HepG2 (cell line): ENCODE data around the gene UQCC2. TPM values are rescaled to one million over a fixed set of nuclear protein-coding genes. Genes with fewer than 3 reads are reported as not detected.

Source experiments
- ATAC-seq: fragments of 200-7000 bp; cut with Tn5 transposase; 3 replicates; pipeline ENCODE4 v1.9.1; 2020; ENCODE audit warnings: mild to moderate bottlenecking, moderate library complexity
- BruUV-seq: library from RNA; stranded (reverse); fragments of 400-500 nt; replicated peaks from 2 replicates; lab custom pipeline; 2021; lab: Mats Ljungman, UMichigan
- CTCF ChIA-PET: fragments of 300-600 bp; formaldehyde crosslinking; extraction: SDS; loops from one replicate; lab custom pipeline; 2021; ENCODE audit warnings: low total read pairs, inconsistent platforms, low intra/inter-chr PET ratio; lab: Yijun Ruan, JAX
- POLR2A ChIA-PET: fragments of 350-600 bp; sonication (Branson Sonifier 250); formaldehyde crosslinking; loops from one replicate; lab custom pipeline; 2020; ENCODE audit warnings: antibody characterized with exemption, inconsistent platforms; lab: Yijun Ruan, JAX
- DNase-seq: peaks from one replicate; pipeline ENCODE4 v3.0.0-alpha.2; 2015; ENCODE audit warnings: low spot score
- FAIRE-seq: peaks from 3 replicates; lab custom pipeline; 2011; peaks lifted over from hg19 to GRCh38; lab: Jason Lieb, UNC
- H2AFZ ChIP-seq: one replicate; pipeline ENCODE4 v1.6.1; 2011; ENCODE audit warnings: low read length, inconsistent platforms
- H3K27ac ChIP-seq: fragments of 300-600 bp; 3 replicates; pipeline ENCODE4 v1.8.0; 2011; ENCODE audit warnings: mixed run types, mild to moderate bottlenecking, mixed read lengths, low read length, inconsistent platforms; ENCODE audit not compliant: insufficient read depth; ENCODE audit errors: extremely low read length
- H3K27me3 ChIP-seq, 2 experiments: fragments of 200-600 bp in 1 of 2; 2 replicates in 1 of 2; 3 replicates in 1 of 2; pipeline versions ENCODE4 v1.6.0 to v1.8.0; 2011; ENCODE audit warnings: low read length in 2 of 2, mild to moderate bottlenecking in 2 of 2, moderate library complexity in 2 of 2, inconsistent platforms in 1 of 2; ENCODE audit not compliant: insufficient read depth in 2 of 2, control insufficient read depth in 1 of 2
- H3K36me3 ChIP-seq, 2 experiments: fragments of 200-600 bp in 1 of 2; replicated peaks in 1 of 2; 2 replicates in 1 of 2; 3 replicates in 1 of 2; pipeline versions ENCODE4 v1.5.1 to v1.8.0; 2011; ENCODE audit warnings: low read length in 2 of 2, inconsistent platforms in 1 of 2; ENCODE audit not compliant: insufficient read depth in 2 of 2, control insufficient read depth in 1 of 2
- H3K4me1 ChIP-seq: 2 replicates; pipeline ENCODE4 v1.5.1; 2012; ENCODE audit warnings: low read length, inconsistent platforms; ENCODE audit not compliant: insufficient read depth
- H3K4me2 ChIP-seq: 2 replicates; pipeline ENCODE4 v1.6.0; 2011; ENCODE audit warnings: low read depth, low read length, inconsistent platforms
- H3K4me3 ChIP-seq, 3 experiments: fragments of 200-600 bp in 1 of 3; sonication (generic), shearing (Covaris generic) in 1 of 3; replicated peaks in 1 of 3; 2 replicates each; pipeline ENCODE4 v1.5.1; 2011 to 2016; ENCODE audit warnings: low read length in 3 of 3, inconsistent platforms in 2 of 3, low read depth in 2 of 3, mild to moderate bottlenecking in 2 of 3, control low read depth in 1 of 3, mixed read lengths in 1 of 3; ENCODE audit not compliant: insufficient read depth in 1 of 3
- H3K79me2 ChIP-seq: one replicate; pipeline ENCODE4 v1.6.1; 2011; ENCODE audit warnings: low read length, inconsistent platforms; ENCODE audit not compliant: insufficient read depth
- H3K9ac ChIP-seq: 2 replicates; pipeline ENCODE4 v1.6.0; 2011; ENCODE audit warnings: mild to moderate bottlenecking, low read depth, low read length, inconsistent platforms; ENCODE audit not compliant: insufficient read depth
- H3K9me3 ChIP-seq: 2 replicates; pipeline ENCODE4 v1.5.1; 2012; ENCODE audit warnings: mild to moderate bottlenecking, low read length
- H4K20me1 ChIP-seq: 2 replicates; pipeline ENCODE4 v1.6.0; 2011; ENCODE audit warnings: inconsistent platforms, mild to moderate bottlenecking, low read length, moderate library complexity; ENCODE audit not compliant: insufficient read depth
- AKNA ChIP-seq: sonication (generic); formaldehyde crosslinking; IDR thresholded peaks from 2 replicates; pipeline ENCODE4 v1.4.0; 2020; ENCODE audit warnings: missing genetic modification reagents, borderline replicate concordance
- CCDC6 ChIP-seq: sonication (generic); formaldehyde crosslinking; IDR thresholded peaks from 2 replicates; pipeline ENCODE4 v1.8.1; 2022; ENCODE audit warnings: mild to moderate bottlenecking, missing genetic modification reagents, moderate library complexity
- CENPX ChIP-seq: sonication (generic); formaldehyde crosslinking; IDR thresholded peaks from 2 replicates; pipeline ENCODE4 v1.9.0; 2021; ENCODE audit warnings: mild to moderate bottlenecking, missing genetic modification reagents, moderate library complexity
- ETS1 ChIP-seq: sonication (generic); formaldehyde crosslinking; IDR thresholded peaks from 2 replicates; pipeline ENCODE4 v1.4.0; 2020; ENCODE audit warnings: missing genetic modification reagents
- KDM5B ChIP-seq: sonication (generic); formaldehyde crosslinking; IDR thresholded peaks from 2 replicates; pipeline ENCODE4 v1.4.0; 2020; ENCODE audit warnings: missing genetic modification reagents, mild to moderate bottlenecking, borderline replicate concordance
- NR3C1 ChIP-seq: sonication (generic); formaldehyde crosslinking; IDR thresholded peaks from 2 replicates; pipeline ENCODE4 v1.4.0; 2020; ENCODE audit warnings: missing genetic modification reagents
- PCBP1 ChIP-seq: fragments of 200-400 bp; formaldehyde crosslinking; IDR thresholded peaks from 2 replicates; pipeline ENCODE4 v1.6.1; 2017; ENCODE audit warnings: mild to moderate bottlenecking, low read depth, low read length, borderline replicate concordance
- POLR2A ChIP-seq, 2 experiments: IDR thresholded peaks; 2 replicates each; pipeline ENCODE4 v1.6.1; 2011; ENCODE audit warnings: low read depth in 2 of 2, low read length in 2 of 2, mild to moderate bottlenecking in 1 of 2, moderate library complexity in 1 of 2; ENCODE audit not compliant: insufficient read depth in 1 of 2
- RERE ChIP-seq: IDR thresholded peaks from 2 replicates; pipeline ENCODE4 v1.6.1; 2016; ENCODE audit warnings: low read depth, missing genetic modification reagents, missing compliant biosample characterization
- ZNF230 ChIP-seq: sonication (generic); formaldehyde crosslinking; IDR thresholded peaks from 2 replicates; pipeline ENCODE4 v1.4.0; 2020; ENCODE audit warnings: mild to moderate bottlenecking, missing genetic modification reagents
- ZNF547 ChIP-seq: sonication (generic); formaldehyde crosslinking; IDR thresholded peaks from 2 replicates; pipeline ENCODE4 v1.5.1; 2020; ENCODE audit warnings: mild to moderate bottlenecking, missing genetic modification reagents
- ZNF569 ChIP-seq: sonication (generic); formaldehyde crosslinking; IDR thresholded peaks from 2 replicates; pipeline ENCODE4 v1.5.0; 2020; ENCODE audit warnings: mild to moderate bottlenecking, missing genetic modification reagents, moderate library complexity, borderline replicate concordance
- WGBS: methylation state at CpG from one replicate; pipeline ENCODE4 v1.1.6; 2017; ENCODE audit warnings: low lambda C conversion rate; 5-methylcytosine and 5-hydroxymethylcytosine counted together
- in situ Hi-C: cut with HindIII; loops from 2 replicates; pipeline ENCODE4 v1.10.0; 2017; ENCODE audit warnings: low pct_unique_long_range_greater_than_20kb; ENCODE audit not compliant: extremely low pct_ligation_motif_present
- intact Hi-C: fragments of 100-400 bp; cut with micrococcal nuclease; formaldehyde crosslinking; loops from one replicate; pipeline ENCODE4 v1.10.0; 2022; ENCODE audit not compliant: unreplicated experiment
- polyA plus RNA-seq, 8 experiments: library from polyadenylated mRNA; depleted of rRNA in 3 of 8; stranded (reverse) in 7 of 8; unstranded in 1 of 8; fragments of >200 nt; fragmentation: Illumina TruSeq in 4 of 8; extraction: Trizol in 4 of 8; gene quantifications; 2 replicates each; pipeline versions ENCODE4 v1.2.1 to v1.2.3, GENCODE V29; 2011 to 2016; ENCODE audit warnings: low read depth in 4 of 8, missing spikeins in 1 of 8, mixed read lengths in 1 of 8; ENCODE audit not compliant: insufficient read depth in 1 of 8
- total RNA-seq, 5 experiments: library from RNA; depleted of rRNA; stranded (reverse); fragments of >200 nt; fragmentation: Illumina TruSeq; extraction: Trizol; gene quantifications; 2 replicates each; pipeline ENCODE4 v1.2.3, GENCODE V29; 2016; ENCODE audit warnings: low read depth in 1 of 5

UQCC2 gene
- total and polyA plus RNA-seq, 2 of the 13 experiments (the other 11 are each of a cell fraction or from before 2014, with no cell fraction given) = 82.4 to 238 TPM

- Histone ChIP-seq H3K36me3 (peaks cover 0 to 4% of the 10 kb centered on the region in 2 experiments; a peak in 3 of 5 replicates), H3K4me2 (no peak overlapping the region), H3K79me2 (no peaks in the 10 kb centered on the region), H4K20me1 (no peaks in the 10 kb centered on the region), H3K9ac (no peak overlapping the region), H3K9me3 (no peaks in the 10 kb centered on the region), H3K27ac (no peak overlapping the region), H3K4me3 (no peak overlapping the region), H2AFZ (no peak overlapping the region)
- POLR2A ChIA-PET = no interaction called here
- CTCF ChIA-PET = no interaction called here
- DNase-seq (no peak), ATAC-seq (no peak), FAIRE-seq (no peak)
- in situ Hi-C loops = no loop called here
- 90% methylated on average over 13 of the region's 16 CpGs for WGBS
- TF ChIP-seq RERE (CRISPR knock-in tag) = no peak
- TF ChIP-seq PCBP1 = no peak
- TF ChIP-seq POLR2A (IDR thresholded peaks at IDR 0.05; ENCODE audit: insufficient read depth in 1 of 2, low read depth in 2 of 2, low read length in 2 of 2) = no peak
- no peak for TF ChIP-seq ETS1 (CRISPR knock-in tag)
- no peak for TF ChIP-seq AKNA (CRISPR knock-in tag)
- TF ChIP-seq ZNF547 (CRISPR knock-in tag) = no peak
- no peak for TF ChIP-seq NR3C1 (CRISPR knock-in tag)
- no peak for TF ChIP-seq KDM5B (CRISPR knock-in tag)
- TF ChIP-seq ZNF230 = no peak
- no peak for TF ChIP-seq ZNF569
- no peak for TF ChIP-seq CCDC6 (CRISPR knock-in tag)
- no peak for TF ChIP-seq CENPX (CRISPR knock-in tag)
- TF ChIP-seq, all 625 proteins: peak for 0
- no peaks in the 10 kb centered on the region for H3K27me3 ChIP-seq
- intact Hi-C loops = no loop called here
- H3K4me1 ChIP-seq = no peaks in the 10 kb centered on the region
- BruUV-seq = no TSS peak
Observed at GRCh38 chr6:33663727-33664449, 47.6 kb downstream of the UQCC2 start.
